Suprapubic skin (tissue), 3 donors: ENCODE measurements around the gene SETBP1.

Source experiments
- CTCF ChIP-seq, 2 donors: fragments of 200-600 bp in 1 of 2; fragments of 450-650 bp in 1 of 2; sonication (generic) in 1 of 2; IDR thresholded peaks; one replicate each; pipeline ENCODE4 v1.5.1; 2016 to 2019; ENCODE audit warnings: antibody characterized with exemption in 2 of 2, mild to moderate bottlenecking in 1 of 2, moderate library complexity in 1 of 2
- POLR2A ChIP-seq, 2 donors: fragments of 450-650 bp; IDR thresholded peaks; one replicate each; pipeline ENCODE4 v1.6.1; 2017; ENCODE audit warnings: antibody characterized with exemption in 2 of 2, mild to moderate bottlenecking in 2 of 2, moderate library complexity in 2 of 2

DNA sequence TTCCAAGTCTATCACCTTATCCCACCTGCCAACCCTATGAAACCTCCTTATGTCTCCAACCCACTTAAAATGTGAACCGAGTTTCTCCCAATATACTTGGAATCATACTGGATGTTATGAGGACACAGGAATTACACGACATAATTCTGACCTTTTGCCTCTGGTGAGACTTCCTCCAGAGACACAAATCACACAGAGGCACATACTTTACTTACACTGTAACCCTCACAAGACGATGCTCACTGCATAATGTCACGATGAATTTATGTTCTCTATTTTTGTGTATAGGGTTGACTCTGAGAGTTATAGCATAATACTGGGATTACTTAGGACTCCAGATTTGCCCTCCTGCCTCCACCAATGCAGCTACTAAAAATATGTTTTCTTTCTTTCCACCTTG lies 28.0 kb upstream of the SETBP1 start:
- TF ChIP-seq CTCF (IDR thresholded peaks at IDR 0.05) (no peak), POLR2A (IDR thresholded peaks at IDR 0.05) (no peak)
